ENCODE results near the gene IGSF9.

Gene IGSF9
- total RNA-seq: 0 to 0.27 (median 0.14) reads per million in 4 donors

DNA sequence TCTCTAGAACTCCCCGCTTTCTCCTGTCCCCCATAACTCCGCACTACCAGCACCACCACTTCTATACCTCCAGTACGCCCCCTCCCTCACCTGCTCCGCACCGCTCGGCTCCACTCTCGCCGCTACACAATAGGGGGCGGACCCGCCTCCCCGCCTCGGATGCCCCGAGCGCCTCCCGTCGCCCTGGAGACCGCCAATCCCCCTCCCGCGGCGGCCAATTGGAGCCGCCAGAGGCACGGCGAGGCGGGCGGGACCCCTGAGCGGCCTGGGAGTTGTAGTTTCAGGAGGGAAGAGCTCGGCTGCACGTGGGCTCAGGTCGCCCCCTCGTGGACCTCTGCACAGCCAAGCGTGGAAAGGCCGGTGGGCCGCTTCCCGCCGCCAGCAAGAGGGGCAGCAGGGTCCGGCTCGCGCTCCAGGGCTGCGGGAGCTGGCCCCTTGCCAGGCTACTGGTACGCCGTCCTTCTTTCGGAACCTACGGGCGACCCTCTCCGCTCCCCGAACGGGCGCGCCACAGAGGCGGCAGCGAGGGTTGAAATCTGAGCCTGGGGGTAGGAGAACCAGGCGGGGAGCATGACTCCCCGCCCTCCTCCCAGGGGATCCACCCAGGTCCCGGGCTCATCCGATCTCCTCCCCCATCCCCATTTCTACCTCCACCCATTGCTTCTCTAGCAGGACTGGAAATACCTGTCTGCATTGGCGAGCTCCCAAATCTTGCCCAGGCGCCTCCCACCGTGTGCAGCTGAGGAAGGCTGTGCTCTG, at the start of gene IGSF9:
TSS of gene IGSF9 (minus strand) at position 131 of the 759 bp plus-strand sequence. CDS start 2,159 bp downstream, outside the sequence.
- peak; percentile 29 to 62 (median 54) for DNase-seq

GRCh38 chr1:159994896-159995295, 49.5 kb upstream of the IGSF9 start:
- DNase-seq: no peak

DNA sequence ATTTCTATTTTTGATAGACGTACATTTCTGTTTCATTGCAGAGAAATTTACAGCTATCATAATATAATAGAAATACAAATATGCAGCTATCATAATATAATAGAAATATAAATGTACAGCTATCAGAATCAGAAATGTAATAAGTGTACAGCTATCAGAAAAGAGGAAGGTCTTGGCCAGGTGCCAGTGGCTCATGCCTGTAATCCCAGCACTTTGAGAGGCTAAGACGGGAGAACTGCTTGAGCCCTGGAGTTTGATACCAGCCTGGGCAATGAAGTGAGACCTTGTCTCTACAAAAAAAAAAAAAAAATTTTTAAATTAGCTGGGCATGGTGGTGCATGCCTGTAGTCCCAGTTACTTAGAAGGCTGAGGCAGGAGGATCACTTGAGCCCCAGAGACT, 48.5 kb upstream of the IGSF9 start:
- DNase-seq: no peak

- DNase-seq: no peak
Measured at GRCh38 chr1:159992161-159992560, 46.7 kb upstream of the IGSF9 start.

DNA sequence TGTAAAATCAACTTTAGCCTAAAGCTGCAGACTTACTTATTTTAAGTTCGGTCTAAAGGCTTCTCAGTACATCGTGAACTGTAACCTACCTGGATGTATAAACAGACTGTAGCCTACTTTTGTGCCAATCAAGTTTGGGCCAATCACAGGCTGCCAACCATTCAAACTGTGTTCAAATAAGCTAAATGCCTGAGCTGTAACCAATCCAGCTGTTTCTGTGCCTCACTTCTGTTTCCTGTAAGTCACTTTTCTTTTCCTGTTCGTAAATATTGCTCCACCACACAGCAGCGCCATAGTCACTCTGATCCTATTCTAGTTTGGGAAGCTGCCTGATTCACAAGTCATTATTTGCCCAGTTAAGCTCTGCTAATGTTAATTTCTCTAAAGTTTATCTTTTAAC, 46.1 kb upstream of the IGSF9 start:
- peak in 1 of 5 donors; percentile 33 for DNase-seq

DNA sequence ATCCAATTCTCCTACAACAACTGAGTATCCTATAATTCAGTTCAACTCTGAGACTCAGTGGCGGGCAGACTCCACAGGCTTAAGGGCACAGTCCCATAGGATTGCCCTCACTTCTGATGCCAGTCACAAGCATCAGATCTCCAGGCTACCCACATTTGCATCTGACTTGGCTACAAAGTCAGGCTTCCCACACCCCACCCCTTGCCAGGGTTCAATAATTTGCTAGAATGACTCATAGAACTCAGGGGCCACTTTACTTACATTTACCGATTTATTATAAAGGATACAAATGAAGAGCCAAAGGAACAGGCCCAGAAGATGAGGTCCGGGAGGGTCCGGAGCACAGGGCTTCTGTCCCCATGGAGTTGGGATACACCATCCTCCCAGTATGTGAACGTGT, 44.6 kb upstream of the IGSF9 start:
- DNase-seq: no peak

- DNase-seq: no peak
Measured at GRCh38 chr1:159989581-159989980, 44.2 kb upstream of the IGSF9 start.

DNA sequence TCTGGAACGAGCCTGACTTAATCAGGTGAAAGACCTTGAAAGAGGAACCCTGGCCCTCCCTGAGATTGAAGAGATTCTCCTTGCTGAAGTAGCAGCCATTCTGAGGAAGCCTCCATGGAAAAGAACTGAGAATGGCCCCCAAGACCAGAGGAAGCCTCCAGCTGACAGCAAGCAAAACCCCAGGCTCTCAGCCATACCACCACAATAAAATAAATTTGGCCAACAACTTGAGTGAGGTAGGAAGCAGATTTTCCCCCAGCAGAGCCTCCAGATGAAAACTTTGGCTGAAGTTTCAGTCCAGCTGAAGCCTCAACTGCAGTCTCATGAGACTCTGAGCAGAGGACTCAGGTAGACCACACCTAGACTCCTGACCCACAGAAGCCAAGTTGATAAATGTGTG, 42.6 kb upstream of the IGSF9 start:
- no peak for DNase-seq

DNA sequence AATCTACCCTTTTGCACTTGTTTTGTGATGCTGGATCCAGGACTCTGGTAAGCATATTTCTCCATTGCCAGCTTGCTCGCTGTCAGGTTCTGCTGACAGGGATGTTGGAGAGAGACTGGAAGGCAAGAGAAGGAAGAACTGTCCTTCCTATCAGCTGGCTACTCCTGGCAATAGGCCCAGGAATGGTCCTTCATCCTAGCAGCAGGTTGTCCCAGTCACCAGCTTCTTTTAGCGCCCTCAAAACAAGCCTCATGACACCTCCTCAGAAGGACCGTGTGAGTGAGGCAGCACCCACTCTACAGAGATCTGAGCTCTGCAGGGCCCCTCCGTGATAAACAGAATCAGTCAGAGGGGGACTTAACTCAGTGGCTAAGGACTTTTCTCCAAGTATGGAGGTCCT, 41.8 kb upstream of the IGSF9 start:
- no peak for DNase-seq

DNA sequence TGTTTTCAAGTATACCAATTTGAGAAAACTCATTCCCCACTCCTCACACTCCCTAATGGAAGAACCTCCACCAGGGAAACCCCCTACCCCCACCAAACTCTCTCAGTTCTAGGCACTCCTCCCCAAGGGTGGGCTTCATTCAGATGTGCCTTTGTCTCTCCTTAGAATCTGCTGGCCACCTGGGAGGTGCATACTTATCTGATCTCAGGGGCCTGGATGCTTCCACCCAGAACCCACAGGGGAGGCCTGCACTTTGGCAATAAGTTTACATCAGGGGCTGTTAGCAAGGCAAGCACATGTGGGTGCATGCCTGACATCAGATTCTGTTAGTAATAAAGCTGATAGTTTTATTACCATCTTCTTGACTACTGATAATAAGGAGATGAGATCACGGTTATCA, 41.1 kb upstream of the IGSF9 start:
- DNase-seq: no peak

DNA sequence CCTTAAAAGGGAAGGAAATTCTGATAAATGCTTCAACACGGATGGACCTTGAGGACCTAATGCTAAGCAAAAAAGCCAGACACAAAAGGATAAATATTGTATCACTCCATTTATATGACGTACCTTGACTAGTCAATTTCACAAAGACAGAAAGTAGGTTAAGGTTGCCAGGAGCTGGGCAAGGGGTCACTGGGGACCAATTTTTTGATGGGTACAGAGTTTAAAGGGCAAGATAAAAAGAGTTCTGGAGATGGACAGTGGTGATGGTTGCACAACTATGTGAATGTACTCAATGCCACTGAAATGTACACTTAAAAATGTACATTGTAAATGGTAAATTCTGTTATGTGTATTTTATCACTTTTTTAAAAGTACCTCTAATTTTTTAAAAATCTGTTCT, 40.7 kb upstream of the IGSF9 start:
- no peak for DNase-seq

- DNase-seq: no peak
Measured at GRCh38 chr1:159985473-159985872, 40.1 kb upstream of the IGSF9 start.

- no peak for DNase-seq
Measured at GRCh38 chr1:159983681-159984080, 38.3 kb upstream of the IGSF9 start.

GRCh38 chr1:159982280-159982679, 36.9 kb upstream of the IGSF9 start:
- DNase-seq: no peak

DNA sequence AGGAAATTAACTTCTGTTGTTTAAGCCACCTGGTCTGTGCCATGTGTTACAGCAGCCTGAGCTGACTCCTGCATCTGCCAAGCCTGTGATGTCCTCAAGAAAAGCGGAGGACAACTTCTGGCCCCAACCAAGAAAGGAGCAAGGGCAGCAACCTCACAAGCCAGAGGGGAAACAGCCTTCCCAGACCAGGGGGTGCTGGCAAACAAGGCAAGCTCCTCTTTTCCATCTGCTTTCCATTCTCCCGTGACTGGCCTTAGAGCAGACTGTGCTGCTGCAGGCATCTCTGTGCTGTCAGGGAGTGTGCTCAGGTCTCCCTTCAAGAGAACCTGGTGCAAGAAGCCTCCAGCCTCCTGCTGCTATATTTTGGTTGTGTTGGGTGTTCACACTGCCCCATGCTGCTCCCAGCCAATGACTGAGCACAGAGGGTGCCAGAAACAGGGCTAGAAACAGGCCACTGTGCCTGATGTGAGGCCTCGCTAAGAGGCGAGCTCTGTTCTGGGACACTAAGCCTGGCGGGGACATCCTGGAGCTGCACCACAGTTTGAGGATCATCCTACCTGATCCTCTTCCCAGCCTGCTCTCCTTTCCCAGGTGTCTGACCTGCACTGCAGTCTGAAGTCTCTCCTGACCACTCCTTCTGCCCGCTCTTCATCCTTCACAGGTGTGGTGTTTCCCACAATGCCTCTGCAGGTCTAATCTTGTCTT, 36.1 kb upstream of the IGSF9 start:
- no peak for DNase-seq

- DNase-seq: no peak
Measured at GRCh38 chr1:159980786-159981185, 35.4 kb upstream of the IGSF9 start.

GRCh38 chr1:159980076-159980475, 34.7 kb upstream of the IGSF9 start:
- no peak for DNase-seq

DNA sequence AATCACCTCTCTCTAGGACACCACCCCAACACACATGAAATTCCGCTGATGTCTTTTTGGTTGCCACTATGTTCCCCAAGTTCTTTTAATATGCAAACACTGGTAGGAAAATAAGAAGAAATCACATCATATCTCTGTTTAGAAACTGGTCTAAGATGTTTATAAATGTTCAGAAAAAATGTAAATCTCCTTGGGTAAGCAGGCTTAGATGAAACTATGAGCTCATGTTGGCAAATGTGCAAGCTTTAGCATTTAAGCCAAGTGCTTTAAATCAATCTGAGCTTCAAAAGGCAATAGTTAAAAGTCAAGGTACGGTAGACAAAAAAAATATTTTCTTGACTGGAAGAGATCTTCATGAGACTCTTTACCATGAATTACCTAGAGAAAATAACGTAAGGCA, 33.8 kb upstream of the IGSF9 start:
- DNase-seq: no peak

DNA sequence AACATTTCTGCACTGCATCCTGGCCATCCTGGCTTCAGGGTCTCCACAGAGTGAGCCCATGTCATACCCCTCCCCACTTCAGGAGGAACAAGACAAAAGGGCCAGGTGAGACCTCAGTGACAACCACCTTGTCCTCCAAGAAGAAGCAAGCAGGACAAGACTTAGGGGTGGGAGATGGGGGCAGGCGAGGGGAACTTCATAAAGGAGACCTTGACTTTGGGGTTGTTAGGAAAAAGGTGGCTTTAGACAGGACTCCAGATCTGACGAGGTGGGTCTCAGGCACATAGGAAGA, 32.6 kb upstream of the IGSF9 start:
- no peak for DNase-seq

- DNase-seq: no peak
Measured at GRCh38 chr1:159977364-159978106, 32.1 kb upstream of the IGSF9 start.

- DNase-seq: no peak
Measured at GRCh38 chr1:159974350-159974965, 29.0 kb upstream of the IGSF9 start.

- DNase-seq: no peak
Measured at GRCh38 chr1:159973350-159973940, 28.0 kb upstream of the IGSF9 start.
